H9 (cell line): ENCODE measurements around the gene MX1. TPM values are rescaled to one million over a fixed set of nuclear protein-coding genes. Genes with fewer than 3 reads are reported as not detected.

ENCODE experiments used
- DNase-seq: peaks from one replicate; pipeline ENCODE4 v3.0.0-alpha.2; 2017
- H2AFZ ChIP-seq: one replicate; pipeline ENCODE4 v1.6.1; 2013; ENCODE audit warnings: mild to moderate bottlenecking, low read length, control low read depth, moderate library complexity
- H2AK5ac ChIP-seq: 2 replicates; pipeline ENCODE4 v1.6.1; 2013; ENCODE audit warnings: low read length, control low read depth, mixed read lengths; ENCODE audit not compliant: insufficient read length
- H2BK120ac ChIP-seq: one replicate; pipeline ENCODE4 v1.6.1; 2013; ENCODE audit warnings: low read depth, mild to moderate bottlenecking, low read length, control low read depth, inconsistent platforms; ENCODE audit not compliant: poor library complexity, severe bottlenecking
- H2BK12ac ChIP-seq: 2 replicates; pipeline ENCODE4 v1.6.1; 2013; ENCODE audit warnings: low read length, control low read depth, mixed read lengths, low read depth; ENCODE audit not compliant: insufficient read length
- H2BK15ac ChIP-seq: 2 replicates; pipeline ENCODE4 v1.6.1; 2013; ENCODE audit warnings: low read depth, low read length, control low read depth
- H2BK20ac ChIP-seq: one replicate; pipeline ENCODE4 v1.6.1; 2013; ENCODE audit warnings: low read depth, mild to moderate bottlenecking, low read length, control low read depth, inconsistent platforms; ENCODE audit not compliant: poor library complexity, severe bottlenecking
- H2BK5ac ChIP-seq: 2 replicates; pipeline ENCODE4 v1.6.1; 2013; ENCODE audit warnings: low read length, control low read depth, mixed read lengths; ENCODE audit not compliant: insufficient read length
- H3K14ac ChIP-seq: 2 replicates; pipeline ENCODE4 v1.6.1; 2013; ENCODE audit warnings: low read length, control low read depth; ENCODE audit not compliant: insufficient read depth
- H3K18ac ChIP-seq: 2 replicates; pipeline ENCODE4 v1.6.1; 2013; ENCODE audit warnings: low read depth, mild to moderate bottlenecking, mixed read lengths, low read length, control low read depth; ENCODE audit not compliant: insufficient read length
- H3K23ac ChIP-seq: 2 replicates; pipeline ENCODE4 v1.6.1; 2013; ENCODE audit warnings: low read length, control low read depth, mixed read lengths, low read depth; ENCODE audit not compliant: insufficient read length
- H3K23me2 ChIP-seq: 2 replicates; pipeline ENCODE4 v1.6.1; 2013; ENCODE audit warnings: low read depth, mild to moderate bottlenecking, mixed read lengths, low read length, control low read depth; ENCODE audit not compliant: insufficient read length, poor library complexity, severe bottlenecking
- H3K27ac ChIP-seq: 2 replicates; pipeline ENCODE4 v1.5.1; 2013; ENCODE audit warnings: low read length, control low read depth, mixed read lengths, low read depth; ENCODE audit not compliant: insufficient read length
- H3K27me3 ChIP-seq: 2 replicates; pipeline ENCODE4 v1.6.1; 2013; ENCODE audit warnings: low read length, control low read depth, inconsistent platforms; ENCODE audit not compliant: insufficient read depth
- H3K4ac ChIP-seq: 2 replicates; pipeline ENCODE4 v1.6.1; 2013; ENCODE audit warnings: low read depth, mild to moderate bottlenecking, control low read depth, inconsistent platforms, low read length, moderate library complexity
- H3K4me1 ChIP-seq: 2 replicates; pipeline ENCODE4 v1.6.1; 2013; ENCODE audit warnings: low read length, control low read depth, inconsistent platforms; ENCODE audit not compliant: insufficient read depth
- H3K4me2 ChIP-seq: 2 replicates; pipeline ENCODE4 v1.6.1; 2013; ENCODE audit warnings: low read length, control low read depth, mixed read lengths; ENCODE audit not compliant: insufficient read length, insufficient read depth
- H3K56ac ChIP-seq: 2 replicates; pipeline ENCODE4 v1.6.1; 2013; ENCODE audit warnings: low read depth, mild to moderate bottlenecking, mixed read lengths, low read length, control low read depth; ENCODE audit not compliant: insufficient read length
- H3K79me1 ChIP-seq: 2 replicates; pipeline ENCODE4 v1.6.1; 2013; ENCODE audit warnings: low read depth, mild to moderate bottlenecking, moderate library complexity, low read length, control low read depth, inconsistent platforms; ENCODE audit not compliant: insufficient read depth, poor library complexity, severe bottlenecking
- H3K79me2 ChIP-seq: 2 replicates; pipeline ENCODE4 v1.6.1; 2013; ENCODE audit warnings: low read length, control low read depth, inconsistent platforms; ENCODE audit not compliant: insufficient read depth
- H3K9ac ChIP-seq: 2 replicates; pipeline ENCODE4 v1.6.1; 2013; ENCODE audit warnings: low read length, control low read depth, mixed read lengths; ENCODE audit not compliant: insufficient read length; ENCODE audit errors: extremely low read depth
- H3K9me3 ChIP-seq: one replicate; pipeline ENCODE4 v1.6.1; 2013; ENCODE audit warnings: low read depth, low read length, inconsistent platforms; ENCODE audit not compliant: control insufficient read depth
- H3T11ph ChIP-seq: one replicate; pipeline ENCODE4 v1.6.1; 2013; ENCODE audit warnings: mild to moderate bottlenecking, low read length, control low read depth, inconsistent platforms
- H4K20me1 ChIP-seq: one replicate; pipeline ENCODE4 v1.6.1; 2013; ENCODE audit not compliant: control insufficient read depth, insufficient read length, insufficient read depth
- H4K5ac ChIP-seq: 2 replicates; pipeline ENCODE4 v1.6.1; 2013; ENCODE audit warnings: low read depth, mild to moderate bottlenecking, mixed read lengths, low read length, control low read depth; ENCODE audit not compliant: insufficient read length
- H4K8ac ChIP-seq: replicated peaks from 2 replicates; pipeline ENCODE4 v1.6.1; 2013; ENCODE audit warnings: low read length, control low read depth, mixed read lengths, low read depth; ENCODE audit not compliant: insufficient read length
- H4K91ac ChIP-seq: 2 replicates; pipeline ENCODE4 v1.6.1; 2013; ENCODE audit warnings: low read depth, mild to moderate bottlenecking, moderate library complexity, mixed read lengths, low read length, control low read depth; ENCODE audit not compliant: insufficient read length
- H3K27ac Mint-ChIP-seq, 3 experiments: 2 replicates in 2 of 3; 3 replicates in 1 of 3; pipeline ENCODE4 v1.8.0; 2020 to 2021; ENCODE audit warnings: mixed read lengths in 3 of 3, mild to moderate bottlenecking in 1 of 3, moderate library complexity in 1 of 3
- H3K27me3 Mint-ChIP-seq: 2 replicates; pipeline ENCODE4 v1.8.0; 2021; ENCODE audit warnings: low read depth, mild to moderate bottlenecking, moderate library complexity, mixed read lengths
- H3K36me3 Mint-ChIP-seq, 3 experiments: 2 replicates in 2 of 3; 3 replicates in 1 of 3; pipeline ENCODE4 v1.8.0; 2020 to 2021; ENCODE audit warnings: low read depth in 3 of 3, mixed read lengths in 3 of 3; ENCODE audit not compliant: insufficient read depth in 1 of 3
- H3K4me1 Mint-ChIP-seq, 2 experiments: 2 replicates each; pipeline ENCODE4 v1.8.0; 2020; ENCODE audit warnings: mixed read lengths in 2 of 2
- H3K4me3 Mint-ChIP-seq, 2 experiments: 2 replicates in 1 of 2; 3 replicates in 1 of 2; pipeline ENCODE4 v1.8.0; 2020 to 2021; ENCODE audit warnings: mild to moderate bottlenecking in 2 of 2, mixed read lengths in 2 of 2, moderate library complexity in 1 of 2
- H3K9me3 Mint-ChIP-seq, 2 experiments: 2 replicates in 1 of 2; 3 replicates in 1 of 2; pipeline ENCODE4 v1.8.0; 2020; ENCODE audit warnings: mild to moderate bottlenecking in 2 of 2, mixed read lengths in 2 of 2, moderate library complexity in 1 of 2
- WGBS: extraction: QIAGEN DNeasy Blood & Tissue Kit; methylation state at CpG from one replicate; pipeline ENCODE4 v1.1.7; 2013; ENCODE audit warnings: missing lambda C conversion rate, low lambda C conversion rate, mixed read lengths; ENCODE audit not compliant: insufficient read length; ENCODE audit errors: extremely low coverage; 5-methylcytosine and 5-hydroxymethylcytosine counted together
- long read RNA-seq: library from polyadenylated mRNA; unstranded; transcript quantifications from one replicate; pipeline ENCODE4 v2.0.0, GENCODE V29; 2020
- total RNA-seq: library from RNA; stranded (reverse); gene quantifications from 2 replicates; pipeline ENCODE4 v1.2.1, GENCODE V29; 2021
- TF ChIP-seq, protein P1 (sequence below): fragments of 200-600 bp; sonication (generic); conservative IDR thresholded peaks from 3 replicates; pipeline ENCODE4 v1.8.0; 2021; ENCODE audit warnings: antibody characterized with exemption, mild to moderate bottlenecking

Gene MX1, protein sequence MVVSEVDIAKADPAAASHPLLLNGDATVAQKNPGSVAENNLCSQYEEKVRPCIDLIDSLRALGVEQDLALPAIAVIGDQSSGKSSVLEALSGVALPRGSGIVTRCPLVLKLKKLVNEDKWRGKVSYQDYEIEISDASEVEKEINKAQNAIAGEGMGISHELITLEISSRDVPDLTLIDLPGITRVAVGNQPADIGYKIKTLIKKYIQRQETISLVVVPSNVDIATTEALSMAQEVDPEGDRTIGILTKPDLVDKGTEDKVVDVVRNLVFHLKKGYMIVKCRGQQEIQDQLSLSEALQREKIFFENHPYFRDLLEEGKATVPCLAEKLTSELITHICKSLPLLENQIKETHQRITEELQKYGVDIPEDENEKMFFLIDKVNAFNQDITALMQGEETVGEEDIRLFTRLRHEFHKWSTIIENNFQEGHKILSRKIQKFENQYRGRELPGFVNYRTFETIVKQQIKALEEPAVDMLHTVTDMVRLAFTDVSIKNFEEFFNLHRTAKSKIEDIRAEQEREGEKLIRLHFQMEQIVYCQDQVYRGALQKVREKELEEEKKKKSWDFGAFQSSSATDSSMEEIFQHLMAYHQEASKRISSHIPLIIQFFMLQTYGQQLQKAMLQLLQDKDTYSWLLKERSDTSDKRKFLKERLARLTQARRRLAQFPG
- 5.1 and 6.3 TPM in 2 replicates for total RNA-seq
- long read RNA-seq, transcript MX1-202 (17 exons, 2,850 nt), result major isoform, 11 of 32 reads
- long read RNA-seq, partial matches to known transcripts, result 2 of 32 reads
- long read RNA-seq, other reads (novel, unspliced or antisense), result 18 of 32 reads

DNA sequence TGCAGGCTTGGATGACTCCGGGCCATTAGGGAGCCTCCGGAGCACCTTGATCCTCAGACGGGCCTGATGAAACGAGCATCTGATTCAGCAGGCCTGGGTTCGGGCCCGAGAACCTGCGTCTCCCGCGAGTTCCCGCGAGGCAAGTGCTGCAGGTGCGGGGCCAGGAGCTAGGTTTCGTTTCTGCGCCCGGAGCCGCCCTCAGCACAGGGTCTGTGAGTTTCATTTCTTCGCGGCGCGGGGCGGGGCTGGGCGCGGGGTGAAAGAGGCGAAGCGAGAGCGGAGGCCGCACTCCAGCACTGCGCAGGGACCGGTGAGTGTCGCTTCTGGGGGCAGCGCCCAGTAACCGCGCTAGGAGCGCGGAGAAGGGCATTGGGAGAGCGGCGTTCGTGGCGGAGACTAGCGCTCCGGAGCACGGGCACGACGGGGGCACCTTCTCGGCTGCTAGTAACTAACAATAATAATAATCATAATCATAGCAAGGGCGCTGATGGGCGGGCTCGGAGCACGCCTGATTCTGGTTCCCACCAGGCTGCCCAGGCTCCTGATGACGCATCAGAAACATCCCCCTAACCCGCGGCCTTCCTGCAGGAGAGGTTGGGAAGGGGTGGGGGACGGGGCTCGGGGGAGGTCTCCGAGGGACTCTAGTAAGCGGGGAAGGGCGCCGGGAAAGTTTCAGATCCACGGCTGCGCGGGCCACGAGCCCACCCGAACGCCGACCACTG is at the start of gene MX1:
Gene MX1, plus strand, starts transcription at position 286 of the 722 bp plus-strand sequence. CDS start 5,832 bp downstream, outside the sequence.
- Mint-ChIP-seq H3K4me3 (peak within 1 kb of the TSS; percentile 62 to 78), H3K4me1 (peaks cover 22 to 23% of the 10 kb centered on the region in 2 experiments), H3K27ac (no peak within 1 kb of the TSS), H3K36me3 (no peaks in the 10 kb centered on the region; a peak in 1 of 7 replicates), H3K9me3 (peaks cover 0 to 2% of the 10 kb centered on the region in 2 experiments; a peak in 2 of 5 replicates), H3K27me3 (peaks cover 51% of the 10 kb centered on the region)
- Histone ChIP-seq H4K20me1 (no peaks in the 10 kb centered on the region), H3K79me2 (no peaks in the 10 kb centered on the region), H3K27me3 (peaks cover 2% of the 10 kb centered on the region; the same call in 1 of the 2 replicates), H3K4me1 (no peaks in the 10 kb centered on the region; the same call in 1 of the 2 replicates), H4K5ac (no peak within 1 kb of the TSS), H2BK20ac (no peak within 1 kb of the TSS), H2AFZ (no peak within 1 kb of the TSS), H4K91ac (no peak within 1 kb of the TSS), H3K18ac (peak within 1 kb of the TSS; percentile 37), H2BK12ac (no peak within 1 kb of the TSS), H3T11ph (no peak within 1 kb of the TSS), H2BK15ac (no peak within 1 kb of the TSS), H3K79me1 (no peaks in the 10 kb centered on the region), H3K4me2 (peak within 1 kb of the TSS; percentile 3), H2AK5ac (no peak within 1 kb of the TSS), H3K56ac (no peak within 1 kb of the TSS), H3K4ac (no peak within 1 kb of the TSS), H3K23me2 (peaks cover 7% of the 10 kb centered on the region), H3K23ac (no peak within 1 kb of the TSS), H4K8ac (no peak within 1 kb of the TSS), H2BK120ac (no peak within 1 kb of the TSS), H3K9ac (no peak within 1 kb of the TSS), H2BK5ac (no peak within 1 kb of the TSS), H3K9me3 (no peaks in the 10 kb centered on the region), H3K27ac (no peak within 1 kb of the TSS), H3K14ac (peak within 1 kb of the TSS; percentile 24; the same call in 1 of the 2 replicates)
- no CpG with 5 or more reads among the region's 65 CpGs for WGBS
- peak; percentile 56 for DNase-seq
- TF ChIP-seq, protein P1, sequence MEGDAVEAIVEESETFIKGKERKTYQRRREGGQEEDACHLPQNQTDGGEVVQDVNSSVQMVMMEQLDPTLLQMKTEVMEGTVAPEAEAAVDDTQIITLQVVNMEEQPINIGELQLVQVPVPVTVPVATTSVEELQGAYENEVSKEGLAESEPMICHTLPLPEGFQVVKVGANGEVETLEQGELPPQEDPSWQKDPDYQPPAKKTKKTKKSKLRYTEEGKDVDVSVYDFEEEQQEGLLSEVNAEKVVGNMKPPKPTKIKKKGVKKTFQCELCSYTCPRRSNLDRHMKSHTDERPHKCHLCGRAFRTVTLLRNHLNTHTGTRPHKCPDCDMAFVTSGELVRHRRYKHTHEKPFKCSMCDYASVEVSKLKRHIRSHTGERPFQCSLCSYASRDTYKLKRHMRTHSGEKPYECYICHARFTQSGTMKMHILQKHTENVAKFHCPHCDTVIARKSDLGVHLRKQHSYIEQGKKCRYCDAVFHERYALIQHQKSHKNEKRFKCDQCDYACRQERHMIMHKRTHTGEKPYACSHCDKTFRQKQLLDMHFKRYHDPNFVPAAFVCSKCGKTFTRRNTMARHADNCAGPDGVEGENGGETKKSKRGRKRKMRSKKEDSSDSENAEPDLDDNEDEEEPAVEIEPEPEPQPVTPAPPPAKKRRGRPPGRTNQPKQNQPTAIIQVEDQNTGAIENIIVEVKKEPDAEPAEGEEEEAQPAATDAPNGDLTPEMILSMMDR, result no peak
